Measurements from ENCODE around the gene RNF187.

The RNF187 gene

DNA sequence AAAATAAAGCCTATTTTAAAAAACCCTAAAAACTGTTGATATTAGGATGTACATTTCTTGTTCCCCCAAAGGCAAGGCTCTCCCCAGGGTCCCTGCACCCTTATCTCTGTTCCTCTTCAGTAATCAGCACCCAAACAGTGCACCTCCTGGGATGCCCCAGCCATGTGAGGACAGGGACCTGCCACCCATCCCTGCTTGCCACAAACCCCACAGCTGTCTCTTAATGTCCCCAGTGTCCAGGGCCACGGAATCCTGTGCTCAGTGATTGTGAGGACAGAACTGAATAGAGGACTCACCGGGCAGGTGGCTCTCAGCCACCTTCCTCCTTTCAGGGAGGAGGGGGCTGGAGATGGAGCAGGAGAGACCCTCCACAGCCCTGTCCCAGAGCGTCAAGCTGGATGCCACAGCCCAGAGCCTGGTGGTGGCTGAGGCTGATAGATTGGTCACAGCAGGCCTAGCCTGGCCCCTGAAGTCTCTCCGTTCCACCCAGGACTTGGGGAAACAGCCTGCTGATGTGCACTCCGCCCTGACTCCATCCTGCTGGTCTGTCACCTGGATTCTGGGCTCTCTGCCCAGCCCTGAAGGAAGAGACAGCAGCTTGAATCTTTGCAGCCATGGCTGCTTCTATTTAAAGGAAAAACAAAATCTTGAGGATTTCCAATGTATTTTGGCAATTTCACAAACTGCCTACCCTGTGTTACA, 23.1 kb downstream of the RNF187 start:
- no peak for DNase-seq (ENCODE audit: low spot score)

DNA sequence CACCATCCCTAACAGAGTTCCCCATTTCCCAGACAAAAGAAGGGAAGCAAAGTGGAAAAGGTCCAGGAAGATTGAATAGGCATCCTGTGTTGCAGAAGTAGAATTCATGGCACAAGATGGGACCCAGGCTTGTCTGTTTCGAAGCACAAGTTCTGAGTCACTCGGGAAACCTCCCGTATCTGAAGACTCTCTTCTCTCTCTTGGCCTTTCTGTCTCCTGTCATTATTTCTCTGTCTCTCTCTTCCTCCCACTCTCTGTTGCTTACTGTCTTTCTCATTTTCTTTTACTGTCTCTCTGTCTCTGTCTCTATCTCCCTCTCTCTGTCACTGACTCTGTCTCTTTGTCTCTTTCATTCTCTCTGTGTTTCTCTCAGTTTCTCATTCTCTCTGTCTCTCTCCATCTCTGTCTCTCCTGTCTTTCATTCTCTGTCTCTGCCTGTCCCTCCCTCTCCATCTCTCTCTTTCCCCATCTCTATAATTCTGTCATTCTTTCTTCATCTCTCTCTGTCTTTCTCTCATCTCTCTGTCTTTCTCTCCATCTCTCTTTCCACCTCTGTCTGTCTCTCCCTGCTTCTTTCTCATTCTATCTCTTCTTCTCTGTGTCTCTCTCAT, 23.7 kb downstream of the RNF187 start:
- no peak for DNase-seq (ENCODE audit: low spot score)

DNA sequence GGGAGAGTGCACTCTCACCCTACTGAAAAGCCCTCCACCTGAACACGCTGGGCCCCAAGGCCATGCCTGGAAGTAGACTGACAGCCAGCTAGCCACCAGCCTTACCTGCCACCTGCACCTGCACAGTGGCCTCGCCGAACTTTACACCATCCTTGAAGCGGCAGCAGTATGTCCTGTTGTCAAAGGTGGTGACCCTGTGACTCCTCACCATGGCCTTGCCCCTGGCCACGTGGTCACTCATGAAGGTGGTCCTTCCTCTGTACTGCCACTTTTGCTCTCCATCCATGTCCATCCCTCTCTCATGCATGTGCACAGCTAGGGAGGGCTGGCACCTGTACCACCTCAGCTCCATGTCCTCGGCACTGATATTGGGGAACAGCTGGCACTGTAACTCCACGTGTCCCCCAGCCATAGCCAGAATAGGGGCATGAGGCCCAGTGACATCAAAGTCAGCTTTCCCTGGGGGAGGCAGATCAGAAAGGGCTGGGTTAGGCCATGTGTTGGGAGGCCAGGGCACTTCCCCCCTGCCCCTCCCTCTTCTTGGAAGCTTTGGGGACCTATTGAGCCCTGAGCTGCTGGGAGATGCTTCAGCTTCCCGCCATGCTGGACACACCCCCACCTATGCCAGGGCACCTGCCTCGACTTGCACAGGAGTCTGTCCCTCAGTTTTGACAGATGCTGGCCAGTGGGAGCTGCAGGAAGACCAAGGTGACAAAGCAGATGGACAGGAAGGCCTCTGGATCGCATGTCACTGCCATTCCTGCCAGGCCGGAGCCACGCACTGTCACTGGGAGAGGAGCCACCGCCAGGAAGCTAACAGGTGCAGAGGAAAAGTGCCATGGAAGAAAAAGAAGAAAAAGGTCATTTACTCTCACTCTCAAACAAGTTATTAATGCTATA, 24.6 kb downstream of the RNF187 start:
- no peak for DNase-seq (ENCODE audit: low spot score)

DNA sequence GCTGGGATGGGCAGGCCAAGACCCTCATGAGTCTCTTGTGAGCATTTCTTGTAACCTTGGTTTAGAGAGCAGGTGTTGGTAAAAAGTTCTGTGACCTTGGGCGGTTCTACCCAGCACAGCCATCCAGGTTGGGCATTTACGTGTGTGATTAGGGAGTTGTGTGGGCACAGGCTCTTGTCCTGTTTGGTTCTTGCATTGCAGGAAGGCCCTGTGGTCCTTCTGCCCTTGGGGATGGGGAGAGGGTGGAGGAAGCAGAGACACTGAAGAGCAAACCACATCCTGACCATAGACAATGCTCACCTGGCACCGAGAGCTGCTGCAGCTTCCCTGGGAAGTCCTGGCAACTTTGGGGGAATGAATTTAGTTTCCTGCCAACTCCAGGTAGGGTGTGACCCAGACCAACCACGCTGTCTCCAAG, 25.6 kb downstream of the RNF187 start:
- DNase-seq (ENCODE audit: low spot score): no peak

DNA sequence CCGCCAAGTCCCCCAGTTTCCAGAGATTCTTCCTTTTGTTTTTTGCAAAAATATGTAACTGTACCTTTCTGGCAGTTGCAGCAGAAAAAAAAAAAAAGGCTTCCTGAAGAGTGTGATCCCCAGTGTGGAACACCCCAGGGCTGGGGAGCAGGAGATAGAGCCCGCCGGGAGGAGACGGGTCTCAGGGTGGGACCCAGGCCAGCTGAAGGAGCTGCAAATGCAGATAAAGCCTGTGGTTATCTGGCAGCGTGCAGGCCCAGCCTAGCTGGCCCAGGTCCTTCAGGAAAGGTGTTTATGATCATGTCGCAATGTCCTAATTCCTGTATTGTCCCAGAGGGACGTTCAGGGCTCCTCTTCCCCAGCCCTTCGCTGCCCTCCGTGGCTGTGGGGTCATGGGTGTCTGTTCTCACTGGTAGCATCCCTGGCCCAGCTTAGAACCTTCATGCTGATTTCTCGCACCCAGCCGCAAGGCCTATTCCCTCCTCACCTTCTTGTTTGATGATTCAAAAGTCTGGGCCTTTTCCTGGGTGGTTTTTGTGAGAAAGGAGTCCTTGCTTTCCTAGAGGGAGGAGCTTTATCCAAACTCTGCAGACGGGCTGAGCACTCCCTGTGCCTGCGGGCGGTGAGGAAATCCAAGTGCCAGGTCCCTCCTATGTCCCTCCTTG, 26.2 kb downstream of the RNF187 start:
- no peak for DNase-seq (ENCODE audit: low spot score)

DNA sequence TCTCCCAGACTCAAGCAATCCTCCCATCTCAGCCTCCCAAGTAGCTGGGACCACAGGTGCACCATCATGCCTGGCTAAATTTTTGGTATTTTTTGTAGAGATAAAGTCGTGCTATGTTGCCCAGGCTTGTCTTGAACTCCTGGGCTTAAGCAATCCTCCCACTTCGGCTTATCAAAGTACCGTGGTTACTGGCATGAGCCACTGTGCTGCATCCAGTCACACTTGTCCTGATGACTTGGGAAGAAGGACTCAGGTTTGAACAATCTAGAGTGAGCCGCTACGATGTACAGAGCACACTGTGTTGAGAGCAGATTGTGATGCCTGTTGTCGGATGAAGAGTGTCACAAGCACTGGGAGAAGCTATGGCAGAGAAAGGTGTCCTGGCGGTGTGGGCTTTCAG, 27.2 kb downstream of the RNF187 start:
- DNase-seq (ENCODE audit: low spot score): no peak

DNA sequence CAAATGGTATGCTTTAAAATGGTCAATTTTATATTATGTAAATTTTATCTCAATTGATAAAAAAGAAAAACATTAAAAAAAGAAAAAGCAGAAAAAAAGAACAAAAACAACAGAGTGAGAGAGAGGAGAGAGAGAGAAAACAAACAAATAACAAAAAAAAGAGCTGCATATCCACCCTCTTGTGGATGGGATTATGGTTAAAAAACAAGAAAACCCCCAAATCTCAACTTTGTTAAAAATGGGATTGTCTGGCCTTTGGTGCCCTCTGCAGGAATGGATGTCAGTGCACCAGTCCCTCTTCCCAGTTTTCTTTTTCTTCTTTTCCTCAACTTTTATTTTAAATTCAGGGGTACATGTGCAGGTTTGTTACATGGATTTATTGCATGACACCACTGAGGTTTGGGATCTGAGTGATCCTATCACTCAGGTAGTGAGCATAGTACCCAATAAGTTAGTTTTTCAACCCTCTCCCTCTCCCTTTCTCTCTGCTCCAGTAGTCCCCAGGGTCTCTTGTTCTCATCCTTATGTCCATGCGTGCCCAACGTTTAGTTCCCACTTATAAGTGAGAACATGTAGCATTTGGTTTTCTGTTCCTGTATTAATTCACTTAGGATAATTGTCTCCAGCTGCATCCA, 28.1 kb downstream of the RNF187 start:
- peak; percentile 17 for DNase-seq (ENCODE audit: low spot score)

DNA sequence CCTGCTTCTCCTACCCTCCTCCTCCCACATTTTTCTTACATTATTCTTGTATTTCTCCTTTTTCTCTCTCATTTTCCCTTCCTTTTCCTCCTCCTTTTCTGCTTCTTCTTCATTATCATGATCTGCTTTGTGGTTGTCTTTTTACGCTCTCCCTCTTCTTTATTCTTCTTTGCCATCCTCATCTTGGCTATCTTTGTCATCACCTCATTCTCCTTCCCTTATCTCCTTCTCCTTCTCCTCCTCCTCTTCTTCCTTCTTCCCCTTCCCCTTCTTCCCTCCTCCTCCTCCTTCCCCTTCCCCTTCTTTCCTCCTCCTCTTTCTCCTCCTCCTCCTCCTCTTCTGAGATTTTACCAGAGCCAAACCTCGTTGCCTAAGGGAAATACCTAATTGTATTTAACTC, 30.5 kb downstream of the RNF187 start:
- DNase-seq (ENCODE audit: low spot score): no peak

DNA sequence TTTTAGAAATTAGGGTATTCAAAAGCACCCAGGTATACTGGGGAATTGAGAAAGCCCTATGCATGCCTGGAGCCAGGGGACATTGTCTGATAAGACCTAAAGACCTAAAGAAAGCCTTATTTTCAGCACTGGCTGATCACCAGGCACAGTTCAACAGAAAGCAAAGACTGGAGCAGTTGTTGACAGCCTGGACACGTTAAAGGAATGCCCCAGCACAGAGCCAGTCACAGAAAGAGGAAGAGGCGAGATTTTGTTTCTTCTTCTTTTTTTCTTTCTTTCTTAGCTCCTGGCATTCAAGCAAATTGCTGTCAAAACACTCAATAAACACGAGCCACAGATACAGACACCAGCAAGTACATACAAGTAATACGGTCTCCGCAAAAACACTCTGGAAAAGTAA, 40.4 kb downstream of the RNF187 start:
- no peak for DNase-seq (ENCODE audit: low spot score)

DNA sequence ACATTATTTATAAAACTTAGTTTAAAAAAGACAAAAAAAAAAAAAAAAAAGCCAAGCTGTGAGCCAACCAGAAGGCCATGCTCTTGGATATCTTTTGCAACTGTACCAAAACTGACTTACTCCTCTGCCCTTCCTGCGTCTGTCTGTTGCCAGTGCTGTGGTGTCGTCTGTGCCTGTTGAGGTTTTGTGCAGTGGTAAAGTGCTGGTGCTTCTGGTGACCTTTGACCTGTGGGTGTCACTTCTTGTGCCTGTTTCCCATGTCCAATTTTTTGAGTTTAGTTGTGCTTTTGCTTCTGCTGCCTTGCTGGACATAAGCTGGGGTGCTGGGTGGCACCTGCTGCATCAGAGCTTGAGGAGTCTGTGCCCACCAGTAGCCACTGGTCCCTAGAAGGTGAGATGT, 41.4 kb downstream of the RNF187 start:
- no peak for DNase-seq (ENCODE audit: low spot score)

DNA sequence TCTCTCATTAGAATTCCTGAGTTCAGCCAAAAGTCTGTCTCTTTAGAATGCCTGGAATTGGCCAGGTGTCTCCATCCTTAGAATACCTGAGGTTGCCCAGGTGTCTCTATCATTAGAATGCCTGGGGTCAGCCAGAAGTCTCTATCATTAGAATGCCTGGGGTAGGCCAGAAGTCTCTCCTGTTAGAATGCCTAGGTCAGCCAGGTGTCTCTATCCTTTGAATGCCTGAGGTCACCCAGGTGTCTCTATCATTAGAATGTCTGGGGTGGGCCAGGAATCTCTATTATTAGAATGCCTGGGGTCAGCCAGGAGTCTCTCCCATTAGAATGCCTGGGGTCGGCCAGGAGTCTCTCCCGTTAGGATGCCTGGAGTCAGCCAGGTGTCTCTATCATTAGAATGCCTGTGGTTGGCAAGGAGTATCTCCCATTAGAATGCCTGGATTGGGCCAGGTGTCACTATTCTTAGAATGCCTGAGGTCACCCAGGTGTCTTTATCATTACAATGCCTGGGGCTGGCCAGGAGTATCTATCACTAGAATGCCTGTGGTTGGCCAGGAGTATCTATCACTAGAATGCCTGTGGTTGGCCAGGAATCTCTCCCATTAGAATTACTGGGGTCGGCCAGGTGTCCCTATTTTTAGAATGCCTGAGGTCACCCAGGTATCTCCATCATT, 43.0 kb downstream of the RNF187 start:
- DNase-seq (ENCODE audit: low spot score): no peak

DNA sequence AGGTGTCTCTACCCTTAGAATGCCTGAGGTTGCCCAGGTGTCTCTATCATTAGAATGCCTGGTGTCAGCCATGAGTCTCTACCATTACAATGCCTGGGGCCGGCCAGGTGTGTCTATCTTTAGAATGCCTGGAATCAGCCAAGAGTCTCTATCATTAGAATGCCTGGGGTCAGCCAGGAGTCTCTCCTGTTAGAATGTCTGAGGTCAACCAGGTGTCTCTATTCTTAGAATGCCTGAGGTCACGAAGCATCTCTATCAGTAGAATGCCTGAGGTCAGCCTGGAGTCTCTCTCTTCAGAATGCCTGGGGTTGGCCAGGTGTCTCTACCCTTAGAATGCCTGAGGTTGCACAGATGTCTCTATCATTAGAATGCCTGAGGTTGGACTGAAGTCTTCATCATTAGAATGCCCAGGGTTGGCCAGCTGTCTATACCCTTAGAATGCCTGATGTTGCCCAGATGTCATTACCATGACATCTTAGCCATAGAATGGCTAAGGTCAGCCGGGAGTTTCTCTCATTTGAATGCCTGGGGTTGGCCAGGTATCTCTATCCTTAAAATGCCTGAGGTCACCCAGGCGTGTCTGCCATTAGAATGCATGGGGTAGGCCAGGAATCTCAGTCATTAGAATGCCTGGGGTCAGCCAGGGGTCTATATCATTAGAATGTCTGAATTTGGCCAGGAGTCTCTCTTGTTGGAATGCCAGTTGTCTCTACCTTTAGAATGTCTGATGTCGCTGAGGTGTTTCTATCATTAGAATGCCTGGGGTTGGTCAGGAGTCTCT, 44.0 kb downstream of the RNF187 start:
- DNase-seq (ENCODE audit: low spot score): no peak

DNA sequence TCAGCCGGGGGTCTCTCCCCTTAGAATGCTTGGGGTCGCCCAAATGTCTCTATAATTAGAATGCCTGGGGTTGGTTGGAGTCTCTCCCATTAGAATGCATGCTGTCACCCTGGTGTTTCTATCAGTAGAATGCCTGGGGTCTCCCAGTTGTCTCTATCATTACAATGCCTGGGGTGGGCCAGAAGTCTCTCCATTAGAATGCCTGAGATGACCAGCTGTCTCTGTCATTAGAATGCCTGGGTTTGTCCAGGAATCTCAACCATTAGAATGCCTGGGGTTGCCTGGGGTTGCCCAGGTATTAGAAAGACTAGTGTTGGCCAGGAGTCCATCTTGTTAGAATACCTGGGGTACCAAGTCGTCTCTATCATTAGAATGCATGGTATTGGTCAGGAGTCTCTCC, 51.6 kb downstream of the RNF187 start:
- no peak for DNase-seq (ENCODE audit: low spot score)

DNA sequence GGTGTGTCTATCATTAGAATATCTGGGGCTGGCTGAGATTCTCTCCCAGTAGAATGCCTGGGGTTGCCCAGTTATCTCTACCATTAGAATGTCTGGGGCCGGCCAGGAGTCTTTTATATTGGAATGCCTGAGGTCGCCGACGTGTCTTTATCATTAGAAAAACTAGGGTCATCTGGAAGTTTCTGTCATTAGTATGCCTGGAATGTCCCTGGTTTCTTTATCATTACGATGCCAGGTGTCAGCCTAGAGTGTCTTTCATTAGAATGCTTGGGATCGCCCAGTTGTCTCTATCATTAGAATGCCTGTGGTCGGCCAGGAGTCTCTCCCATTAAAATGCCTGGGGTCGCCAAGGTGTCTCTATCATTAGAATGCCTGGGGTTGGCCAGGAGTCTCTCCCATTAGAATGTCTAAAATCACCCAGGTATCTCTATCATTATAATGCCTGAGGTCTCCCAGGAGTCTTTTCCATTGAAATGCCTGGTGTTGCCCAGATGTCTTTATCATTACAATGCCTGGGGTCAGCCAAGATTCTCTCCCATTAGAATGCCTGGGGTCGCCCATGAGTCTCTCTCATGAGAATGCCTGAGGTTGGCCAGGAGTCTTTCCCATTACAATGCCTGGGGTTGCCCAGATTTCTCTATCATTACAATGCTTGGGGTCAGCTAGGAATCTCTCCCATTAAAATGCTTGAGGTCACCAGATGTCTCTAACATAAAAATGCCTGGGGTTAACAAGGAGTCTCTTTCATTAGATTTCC, 53.2 kb downstream of the RNF187 start:
- no peak for DNase-seq (ENCODE audit: low spot score)

DNA sequence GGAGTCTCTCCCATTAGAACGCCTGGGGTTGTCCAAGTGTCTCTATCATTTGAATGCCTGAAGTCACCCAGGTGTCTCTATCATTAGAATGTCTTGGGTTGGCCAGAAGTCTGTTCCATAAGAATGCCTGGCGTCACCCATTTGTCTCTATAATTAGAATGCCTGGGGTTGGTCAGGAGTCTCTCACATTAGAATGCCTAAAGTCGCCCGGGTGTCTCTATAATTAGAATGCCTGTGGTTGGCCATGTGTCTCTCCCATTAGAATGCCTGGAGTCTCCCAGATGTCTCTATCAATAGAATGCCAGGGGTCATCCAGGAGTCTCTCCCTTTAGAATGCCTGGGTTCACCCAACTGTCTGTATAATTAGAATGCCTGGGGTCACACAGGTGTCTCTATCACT, 54.5 kb downstream of the RNF187 start:
- DNase-seq (ENCODE audit: low spot score): no peak

DNA sequence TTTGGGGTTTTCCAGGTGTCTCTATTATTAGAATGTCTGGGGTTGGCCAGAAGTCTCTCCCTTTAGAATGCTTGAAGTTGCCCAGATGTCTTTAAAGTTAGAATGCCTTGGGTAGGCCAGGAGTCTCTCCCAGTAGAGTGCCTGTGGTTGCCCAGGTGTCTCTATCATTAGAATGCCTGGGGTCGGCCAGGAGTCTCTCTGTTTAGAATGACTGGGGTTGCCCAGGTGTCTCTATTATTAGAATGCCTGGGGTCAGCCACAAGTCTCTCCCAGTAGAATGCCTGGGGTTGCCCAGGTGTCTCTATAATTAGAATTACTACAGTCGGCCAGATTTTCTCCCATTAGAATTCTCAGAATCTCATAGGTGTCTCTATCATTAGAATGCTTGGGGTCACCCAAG, 55.2 kb downstream of the RNF187 start:
- no peak for DNase-seq (ENCODE audit: low spot score)

DNA sequence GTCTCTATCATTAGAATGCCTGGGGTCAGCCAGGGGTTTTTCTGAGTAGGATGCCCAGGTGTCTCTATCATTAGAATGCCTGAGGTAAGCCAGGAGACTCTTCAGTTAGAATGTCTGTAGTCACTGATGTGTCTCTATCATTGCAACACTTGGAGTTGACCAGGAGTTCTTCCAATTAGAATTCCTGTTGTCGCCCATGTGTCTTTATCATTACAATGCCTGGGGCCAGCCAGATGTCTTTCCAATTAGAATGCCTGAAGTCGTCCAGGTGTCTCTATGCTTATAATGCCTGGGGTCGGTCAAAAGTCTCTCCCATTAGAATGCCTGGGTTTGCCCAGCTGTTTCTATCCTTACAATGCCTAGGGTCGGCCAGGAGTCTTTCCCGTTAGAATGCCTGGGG, 55.8 kb downstream of the RNF187 start:
- DNase-seq (ENCODE audit: low spot score): no peak

DNA sequence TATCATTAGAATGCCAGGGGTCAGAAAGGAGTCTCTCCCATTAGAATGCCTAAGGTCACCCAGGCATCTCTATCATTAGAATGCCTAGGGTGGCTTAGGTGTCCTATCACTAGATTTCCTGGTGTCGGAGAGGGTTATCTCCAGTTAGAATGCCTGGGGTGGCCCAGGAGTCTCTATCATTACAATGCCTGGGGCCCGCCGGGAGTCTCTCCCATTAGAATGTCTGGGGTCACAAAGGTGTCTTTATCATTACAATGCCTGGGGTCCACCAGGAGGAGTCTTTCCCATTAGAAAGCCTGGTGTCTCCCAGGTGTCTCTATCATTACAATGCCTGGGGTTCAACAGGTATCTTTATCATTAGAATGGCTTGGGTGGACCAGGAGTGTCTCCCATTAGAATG, 56.2 kb downstream of the RNF187 start:
- DNase-seq (ENCODE audit: low spot score): no peak

DNA sequence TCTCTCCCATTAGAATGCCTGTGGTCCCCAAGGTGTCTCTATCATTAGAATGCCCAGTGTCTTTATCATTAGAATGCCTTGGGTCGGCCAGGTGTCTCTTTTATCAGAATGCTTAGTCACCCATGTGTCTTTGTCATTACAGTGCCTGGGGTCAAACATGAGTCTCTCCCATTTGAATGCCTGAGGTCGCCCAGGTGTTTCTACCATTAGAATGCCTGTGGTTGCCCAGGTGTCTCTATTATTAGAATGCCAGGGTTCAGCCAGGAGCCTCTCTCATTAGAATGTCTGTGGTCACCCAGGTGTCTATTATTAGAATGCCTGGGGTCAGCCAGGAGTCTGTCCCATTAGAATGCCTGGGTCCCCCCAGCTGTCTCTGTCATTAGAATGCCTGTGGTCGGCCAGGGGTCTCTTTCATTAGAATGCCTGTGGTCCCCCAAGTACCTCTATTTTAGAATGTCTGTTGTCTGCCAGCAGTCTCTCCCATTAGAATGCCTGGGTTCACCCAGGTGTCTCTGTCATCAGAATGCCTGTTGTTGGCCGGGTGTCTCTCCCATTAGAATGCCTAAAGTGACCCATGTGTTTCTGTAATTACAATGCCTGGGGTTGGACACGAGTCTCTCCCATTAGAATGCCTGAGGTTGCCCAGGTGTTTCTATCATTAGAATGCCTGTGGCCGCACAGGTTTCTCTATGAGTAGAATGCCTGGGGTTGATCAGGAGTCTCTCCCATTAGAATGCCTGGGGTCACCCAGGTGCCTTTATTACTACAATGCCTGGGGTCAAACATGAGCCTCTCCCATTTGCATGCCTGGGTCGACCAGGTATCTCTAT, 57.1 kb downstream of the RNF187 start:
- no peak for DNase-seq (ENCODE audit: low spot score)
